Upper lobe of left lung (tissue), 6 donors: ENCODE measurements around the gene PRR23B. TPM values are rescaled to one million over a fixed set of nuclear protein-coding genes. Genes with fewer than 3 reads are reported as not detected.
"Not testable (repeated sequence)": the region's sequence is repeated elsewhere in the genome, so short reads cannot be mapped to it uniquely, and the experiment has no call there.

ENCODE experiments used
- ATAC-seq, 2 donors: fragments of 200-7000 bp; cut with Tn5 transposase; one replicate each; pipeline ENCODE4 v1.9.1; 2022; ENCODE audit warnings: mild to moderate bottlenecking in 2 of 2, moderate library complexity in 2 of 2; ENCODE audit not compliant: low FRiP score in 2 of 2
- DNase-seq, 2 donors: peaks; one replicate each; pipeline ENCODE4 v3.0.0-alpha.2; 2019 to 2020
- H3K27ac ChIP-seq, 4 donors: fragments of 200-600 bp; sonication (generic); one replicate each; pipeline ENCODE4 v1.5.1; 2016 to 2019
- H3K27me3 ChIP-seq, 4 donors: fragments of 200-600 bp; sonication (generic); one replicate each; pipeline ENCODE4 v1.5.1; 2017 to 2019
- H3K36me3 ChIP-seq, 4 donors: fragments of 200-600 bp; sonication (generic); one replicate each; pipeline ENCODE4 v1.5.1; 2016 to 2019
- H3K4me1 ChIP-seq, 4 donors: fragments of 200-600 bp; sonication (generic); one replicate each; pipeline ENCODE4 v1.5.1; 2018 to 2019
- H3K4me3 ChIP-seq, 4 donors: fragments of 200-600 bp; sonication (generic); one replicate each; pipeline ENCODE4 v1.5.1; 2017 to 2019; ENCODE audit warnings: mild to moderate bottlenecking in 2 of 4, moderate library complexity in 1 of 4
- H3K9me3 ChIP-seq, 4 donors: fragments of 200-600 bp; sonication (generic); one replicate each; pipeline ENCODE4 v1.5.1; 2018 to 2019
- CTCF ChIP-seq, 6 experiments: fragments of 450-650 bp in 4 of 6; fragments of 200-600 bp in 2 of 6; sonication (generic) in 2 of 6; IDR thresholded peaks; one replicate each; pipeline ENCODE4 v1.5.1; 2016 to 2019; ENCODE audit warnings: antibody characterized with exemption in 6 of 6
- EP300 ChIP-seq, 4 donors: sonication (generic); formaldehyde crosslinking; IDR thresholded peaks; one replicate each; pipeline ENCODE4 v1.5.1; 2017; ENCODE audit warnings: antibody characterized with exemption in 4 of 4, control low read depth in 2 of 4
- POLR2A ChIP-seq, 4 donors: fragments of 450-650 bp; IDR thresholded peaks; one replicate each; pipeline ENCODE4 v1.5.1; 2016 to 2017; ENCODE audit warnings: antibody characterized with exemption in 4 of 4, mild to moderate bottlenecking in 2 of 4
- POLR2AphosphoS5 ChIP-seq, 2 donors: sonication (generic); formaldehyde crosslinking; IDR thresholded peaks; one replicate each; pipeline ENCODE4 v1.5.1; 2017; ENCODE audit warnings: antibody characterized with exemption in 2 of 2
- WGBS, 2 donors: methylation state at CpG; one replicate each; pipeline ENCODE4 v1.1.5; 2017 to 2018; 5-methylcytosine and 5-hydroxymethylcytosine counted together
- total RNA-seq, 6 donors: library from RNA; depleted of rRNA in 4 of 6; stranded (reverse); fragments of >200 nt in 4 of 6; gene quantifications; one replicate each; pipeline versions ENCODE4 v1.1.0 to v1.2.1, GENCODE V29; 2016 to 2021
- donor health status: DM: no; HTN: no; CAD: no; lungs with moderate emphysema.
- donor health status: DM: no; HTN: yes; CAD: no; lungs with severe emphysema.

PRR23B gene
- total RNA-seq, 6 donors from 2014 or later: not detected

GRCh38 chr3:139043554-139044365 is 23.0 kb upstream of the PRR23B start:
- 76 to 79% methylated on average over 40 to 50 of the region's 50 CpGs for whole genome bisulfite sequencing, 2 donors

GRCh38 chr3:139037478-139037877 is 16.8 kb upstream of the PRR23B start:
- no peak for ATAC-seq
- Histone ChIP-seq H3K27ac (no peak overlapping the region), H3K27me3 (no peaks in the 10 kb centered on the region), H3K4me1 (no peaks in the 10 kb centered on the region), H3K36me3 (no peaks in the 10 kb centered on the region), H3K4me3 (no peak overlapping the region), H3K9me3 (no peaks in the 10 kb centered on the region)
- DNase-seq: no peak
- TF ChIP-seq POLR2AphosphoS5 (IDR thresholded peaks at IDR 0.05): no peak
- TF ChIP-seq EP300 (IDR thresholded peaks at IDR 0.05): no peak
- no peak for TF ChIP-seq CTCF (IDR thresholded peaks at IDR 0.05)
- TF ChIP-seq POLR2A (IDR thresholded peaks at IDR 0.05): no peak
- 82 to 84% methylated on average over 6 of the region's 6 CpGs for WGBS, 2 donors

More at GRCh38 chr3:139043554-139044365, 23.0 kb upstream of the PRR23B start:
- H3K36me3 ChIP-seq: no peaks in the 10 kb centered on the region
- no peak overlapping the region for H3K4me3 ChIP-seq
- H3K9me3 ChIP-seq: peaks cover 0 to 17% (median 8%) of the 10 kb centered on the region in 4 donors
- peak in 1 of 2 donors; percentile 23 for ATAC-seq
- no peak overlapping the region for H3K27ac ChIP-seq
- DNase-seq: peak in 1 of 2 donors; percentile 73
- TF ChIP-seq EP300 (IDR thresholded peaks at IDR 0.05) (no peak), CTCF (IDR thresholded peaks at IDR 0.05) (no peak), POLR2AphosphoS5 (IDR thresholded peaks at IDR 0.05) (no peak), POLR2A (IDR thresholded peaks at IDR 0.05) (no peak)
- no peaks in the 10 kb centered on the region for H3K4me1 ChIP-seq
- H3K27me3 ChIP-seq: no peaks in the 10 kb centered on the region

GRCh38 chr3:139032326-139033002 is 11.7 kb upstream of the PRR23B start:
- Histone ChIP-seq H3K4me1 (no peaks in the 10 kb centered on the region), H3K27ac (no peak overlapping the region), H3K36me3 (no peaks in the 10 kb centered on the region), H3K4me3 (no peak overlapping the region), H3K9me3 (peaks cover 0 to 13% (median 4%) of the 10 kb centered on the region in 4 donors), H3K27me3 (no peaks in the 10 kb centered on the region)
- TF ChIP-seq POLR2AphosphoS5 (IDR thresholded peaks at IDR 0.05) (no peak), POLR2A (IDR thresholded peaks at IDR 0.05) (no peak), EP300 (IDR thresholded peaks at IDR 0.05) (no peak)
- DNase-seq (no peak), ATAC-seq (no peak)
- 83 to 88% methylated on average over 2 of the region's 2 CpGs for WGBS, 2 donors

GRCh38 chr3:139030576-139030975 is 9.8 kb upstream of the PRR23B start:
- H3K4me3 ChIP-seq, H3K27me3 ChIP-seq, ATAC-seq, DNase-seq, H3K4me1 ChIP-seq, H3K27ac ChIP-seq, H3K36me3 ChIP-seq: not testable (repeated sequence)
- H3K9me3 ChIP-seq: peaks cover 0 to 13% (median 4%) of the 10 kb centered on the region in 4 donors

GRCh38 chr3:139024968-139025367 is 4.2 kb upstream of the PRR23B start:
- no peaks in the 10 kb centered on the region for H3K36me3 ChIP-seq
- ATAC-seq (no peak), DNase-seq (no peak)
- H3K4me3 ChIP-seq: no peak overlapping the region
- TF ChIP-seq POLR2AphosphoS5 (IDR thresholded peaks at IDR 0.05) (no peak), POLR2A (IDR thresholded peaks at IDR 0.05) (no peak), EP300 (IDR thresholded peaks at IDR 0.05) (no peak), CTCF (IDR thresholded peaks at IDR 0.05) (no peak)
- no peak overlapping the region for H3K27ac ChIP-seq
- 90 to 94% methylated on average over 2 of the region's 2 CpGs for WGBS, 2 donors
- no peaks in the 10 kb centered on the region for H3K27me3 ChIP-seq
- H3K9me3 ChIP-seq: peaks cover 0 to 11% (median 5%) of the 10 kb centered on the region in 4 donors
- no peaks in the 10 kb centered on the region for H3K4me1 ChIP-seq
